ENCODE measurements around the gene CTNNA1. TPM values are rescaled to one million over a fixed set of nuclear protein-coding genes. Genes with fewer than 3 reads are reported as not detected.

CTNNA1 gene
- total RNA-seq, 1 donor: 327 TPM

DNA sequence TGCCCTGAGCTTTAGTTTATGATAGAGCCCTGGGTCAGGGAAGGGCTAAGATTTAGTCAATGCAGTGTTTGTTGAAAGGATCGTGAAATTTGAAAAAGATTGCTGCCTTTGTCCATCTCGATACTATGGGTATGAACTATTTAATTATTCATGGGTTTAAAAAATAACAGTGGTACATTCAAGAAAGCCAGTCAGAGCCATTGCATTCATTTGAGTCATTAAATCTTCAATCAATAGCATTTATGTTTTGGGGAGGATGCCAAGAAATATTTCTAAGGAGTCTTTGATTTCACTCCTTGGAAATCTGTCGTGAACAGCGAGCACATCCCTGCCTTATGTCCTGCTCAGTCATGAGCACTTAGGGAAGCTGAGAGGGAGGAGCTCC is 176.3 kb downstream of the CTNNA1 start:
- no peak for TF ChIP-seq CTCF (IDR thresholded peaks at IDR 0.05; ENCODE audit: insufficient read depth, low read length)
- no peak overlapping the region for H3K4me3 ChIP-seq (ENCODE audit: low read depth, low read length)
- no peak for DNase-seq (ENCODE audit: low read depth)

GRCh38 chr5:138930371-138931097 is 177.3 kb downstream of the CTNNA1 start:
- DNase-seq (ENCODE audit: low read depth): no peak
- no peak for TF ChIP-seq CTCF (IDR thresholded peaks at IDR 0.05; ENCODE audit: insufficient read depth, low read length)

DNA sequence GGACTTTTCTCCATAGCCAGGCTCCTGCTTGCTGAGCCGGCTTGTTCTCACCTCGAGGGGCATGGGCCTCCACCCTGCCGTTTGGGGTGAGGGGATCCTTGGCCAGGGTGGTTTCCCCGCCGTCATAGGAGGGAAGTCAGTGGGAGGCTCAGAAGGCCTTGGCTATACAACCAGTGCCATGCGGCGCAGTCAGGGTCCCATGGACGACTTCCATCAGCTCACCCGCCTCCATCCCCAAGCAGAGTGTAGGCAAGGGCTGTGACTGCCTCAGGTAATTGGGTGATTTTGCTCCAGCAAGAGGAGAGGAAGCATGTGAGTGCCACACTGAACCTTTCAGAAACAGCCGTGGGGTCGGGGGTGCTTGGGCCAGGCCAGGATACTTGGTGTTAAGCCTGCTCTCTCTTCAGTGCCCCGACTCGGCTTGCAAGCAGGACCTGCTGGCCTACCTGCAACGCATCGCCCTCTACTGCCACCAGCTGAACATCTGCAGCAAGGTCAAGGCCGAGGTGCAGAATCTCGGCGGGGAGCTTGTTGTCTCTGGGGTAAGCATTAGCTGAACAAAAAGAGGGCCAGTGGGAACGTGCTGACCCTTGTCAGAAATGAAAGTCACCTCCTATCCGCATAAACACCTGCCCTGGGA is 179.1 kb downstream of the CTNNA1 start:
- no peak for DNase-seq (ENCODE audit: low read depth)
- H3K4me3 ChIP-seq (ENCODE audit: low read depth, low read length): no peak overlapping the region
- no peak for TF ChIP-seq CTCF (IDR thresholded peaks at IDR 0.05; ENCODE audit: insufficient read depth, low read length)

More at GRCh38 chr5:138930371-138931097, 177.3 kb downstream of the CTNNA1 start:
- H3K4me3 ChIP-seq (ENCODE audit: low read depth, low read length): no peak overlapping the region

DNA sequence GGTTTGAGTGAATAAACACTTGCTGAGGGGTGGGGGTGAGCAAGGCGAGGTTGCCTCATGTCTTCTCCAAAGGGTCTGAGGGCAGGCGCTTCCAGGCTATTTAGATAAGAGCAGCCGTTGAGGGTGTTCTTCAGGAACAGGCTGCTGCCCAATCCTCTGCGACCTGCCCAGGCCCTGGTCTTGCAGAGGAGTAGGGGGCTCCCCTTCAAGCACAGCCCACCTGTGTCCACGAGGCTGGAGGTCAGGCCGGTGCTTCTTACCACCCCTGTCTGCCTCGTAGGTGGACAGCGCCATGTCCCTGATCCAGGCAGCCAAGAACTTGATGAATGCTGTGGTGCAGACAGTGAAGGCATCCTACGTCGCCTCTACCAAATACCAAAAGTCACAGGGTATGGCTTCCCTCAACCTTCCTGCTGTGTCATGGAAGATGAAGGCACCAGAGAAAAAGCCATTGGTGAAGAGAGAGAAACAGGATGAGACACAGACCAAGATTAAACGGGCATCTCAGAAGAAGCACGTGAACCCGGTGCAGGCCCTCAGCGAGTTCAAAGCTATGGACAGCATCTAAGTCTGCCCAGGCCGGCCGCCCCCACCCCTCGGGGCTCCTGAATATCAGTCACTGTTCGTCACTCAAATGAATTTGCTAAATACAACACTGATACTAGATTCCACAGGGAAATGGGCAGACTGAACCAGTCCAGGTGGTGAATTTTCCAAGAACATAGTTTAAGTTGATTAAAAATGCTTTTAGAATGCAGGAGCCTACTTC is 180.5 kb downstream of the CTNNA1 start:
- no peak overlapping the region for H3K4me3 ChIP-seq (ENCODE audit: low read depth, low read length)
- no peak for TF ChIP-seq CTCF (IDR thresholded peaks at IDR 0.05; ENCODE audit: insufficient read depth, low read length)
- DNase-seq (ENCODE audit: low read depth): no peak

DNA sequence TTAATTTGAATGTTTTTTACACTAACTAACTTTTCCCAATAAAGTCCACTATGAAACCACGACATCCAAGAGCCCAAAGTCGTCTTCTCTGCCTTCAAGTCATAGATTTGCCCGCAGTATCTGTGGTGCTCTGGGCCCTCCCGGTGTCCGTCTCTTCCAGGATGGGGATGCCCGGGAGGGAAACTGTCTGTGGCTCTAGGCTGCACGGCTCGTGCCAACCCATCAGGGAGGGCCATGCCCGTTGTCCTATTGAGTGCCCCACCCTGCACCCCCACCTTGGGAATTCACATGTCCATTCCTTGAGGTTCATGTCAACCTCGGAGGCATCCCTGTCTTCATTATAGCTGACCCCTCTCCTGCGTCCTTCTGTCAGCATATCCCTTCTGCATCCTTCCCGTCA is 181.7 kb downstream of the CTNNA1 start:
- no peak for DNase-seq (ENCODE audit: low read depth)
- TF ChIP-seq CTCF (IDR thresholded peaks at IDR 0.05; ENCODE audit: insufficient read depth, low read length): no peak
- H3K4me3 ChIP-seq (ENCODE audit: low read depth, low read length): no peak overlapping the region

DNA sequence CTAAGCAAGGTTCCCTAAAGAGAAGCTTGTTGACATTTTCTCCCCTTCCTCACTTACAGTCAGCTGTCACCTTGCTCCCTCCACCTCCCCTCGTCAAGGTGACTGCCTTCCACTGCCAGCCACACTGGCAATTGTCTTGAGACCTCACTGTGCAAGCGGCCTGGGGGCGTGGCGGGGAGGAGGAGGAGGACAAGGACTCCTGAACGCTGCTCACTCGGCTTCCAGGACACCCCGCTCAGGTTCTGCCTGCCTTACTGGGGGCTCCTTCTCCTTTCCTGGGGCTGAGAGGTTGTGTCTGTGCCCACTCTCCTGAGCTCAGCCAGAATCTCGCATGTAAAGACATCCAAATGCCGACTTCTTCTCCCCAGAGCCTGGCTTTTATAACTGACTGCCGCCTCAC is 182.2 kb downstream of the CTNNA1 start:
- no peak for TF ChIP-seq CTCF (IDR thresholded peaks at IDR 0.05; ENCODE audit: insufficient read depth, low read length)
- no peak overlapping the region for H3K4me3 ChIP-seq (ENCODE audit: low read depth, low read length)
- DNase-seq (ENCODE audit: low read depth): no peak
